ENCODE measurements around the gene KPNA2. TPM values are rescaled to one million over a fixed set of nuclear protein-coding genes. Genes with fewer than 3 reads are reported as not detected.
"Not testable (repeated sequence)": the region's sequence is repeated elsewhere in the genome, so short reads cannot be mapped to it uniquely, and the experiment has no call there.

KPNA2 gene
- total and polyA plus RNA-seq, 3 donors from 2014 or later: 143 to 481 (median 157) TPM

DNA sequence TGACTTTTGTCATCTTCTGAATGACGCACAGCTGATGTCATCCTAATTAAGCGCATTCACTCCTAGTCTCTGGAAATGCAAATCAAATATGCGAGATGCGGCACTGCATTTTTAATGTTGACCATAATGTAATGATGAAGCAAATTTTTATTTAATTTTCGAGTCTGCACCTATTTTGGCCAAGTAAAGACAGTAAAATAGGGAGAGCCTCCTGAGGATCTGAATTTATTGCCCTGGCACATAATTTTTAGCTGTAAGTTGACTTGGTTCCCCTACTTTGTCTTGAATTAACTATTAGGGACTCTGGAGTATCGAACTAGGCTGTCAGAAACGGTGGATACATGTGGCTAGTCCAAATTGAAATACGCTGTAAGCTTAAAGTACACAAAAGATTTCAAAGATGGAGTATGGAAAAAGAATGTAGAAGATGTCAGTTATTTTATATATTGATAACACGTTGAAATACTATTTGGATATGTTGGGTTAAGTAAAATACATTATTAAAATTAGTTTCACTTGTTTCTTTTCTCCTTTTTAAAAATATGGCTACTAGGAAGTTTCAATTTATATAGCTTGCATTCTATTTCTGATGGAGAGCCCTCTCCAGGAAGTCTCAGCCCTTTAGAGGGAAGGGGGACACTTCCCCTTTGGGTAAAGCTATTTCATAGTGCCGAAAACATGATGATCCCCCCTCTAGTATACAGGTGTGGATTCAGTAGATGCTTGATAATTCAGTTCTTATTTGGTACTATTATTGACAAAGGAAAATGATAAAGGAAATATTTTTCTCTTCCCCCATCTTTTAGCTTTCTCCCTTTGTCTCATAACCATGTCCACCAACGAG lies 991 bp downstream of the KPNA2 start:
- TF ChIP-seq, protein P1, sequence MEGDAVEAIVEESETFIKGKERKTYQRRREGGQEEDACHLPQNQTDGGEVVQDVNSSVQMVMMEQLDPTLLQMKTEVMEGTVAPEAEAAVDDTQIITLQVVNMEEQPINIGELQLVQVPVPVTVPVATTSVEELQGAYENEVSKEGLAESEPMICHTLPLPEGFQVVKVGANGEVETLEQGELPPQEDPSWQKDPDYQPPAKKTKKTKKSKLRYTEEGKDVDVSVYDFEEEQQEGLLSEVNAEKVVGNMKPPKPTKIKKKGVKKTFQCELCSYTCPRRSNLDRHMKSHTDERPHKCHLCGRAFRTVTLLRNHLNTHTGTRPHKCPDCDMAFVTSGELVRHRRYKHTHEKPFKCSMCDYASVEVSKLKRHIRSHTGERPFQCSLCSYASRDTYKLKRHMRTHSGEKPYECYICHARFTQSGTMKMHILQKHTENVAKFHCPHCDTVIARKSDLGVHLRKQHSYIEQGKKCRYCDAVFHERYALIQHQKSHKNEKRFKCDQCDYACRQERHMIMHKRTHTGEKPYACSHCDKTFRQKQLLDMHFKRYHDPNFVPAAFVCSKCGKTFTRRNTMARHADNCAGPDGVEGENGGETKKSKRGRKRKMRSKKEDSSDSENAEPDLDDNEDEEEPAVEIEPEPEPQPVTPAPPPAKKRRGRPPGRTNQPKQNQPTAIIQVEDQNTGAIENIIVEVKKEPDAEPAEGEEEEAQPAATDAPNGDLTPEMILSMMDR (IDR thresholded peaks at IDR 0.05): no peak
- Histone ChIP-seq H3K36me3 (ENCODE audit: low read depth, missing control alignments) (no peaks in the 10 kb centered on the region), H3K9me3 (no peaks in the 10 kb centered on the region), H3K4me1 (no peaks in the 10 kb centered on the region), H3K4me3 (peak overlapping the region; percentile 76 to 94), H3K27me3 (no peaks in the 10 kb centered on the region), H3K27ac (peak overlapping the region; percentile 84 to 87)
- intact Hi-C loops (cut with DNase I; ENCODE audit: low total_unique reads): no loop called here
- no peak for DNase-seq
- WGBS, 2 donors: 13 to 18% methylated on average over 11 of the region's 11 CpGs

DNA sequence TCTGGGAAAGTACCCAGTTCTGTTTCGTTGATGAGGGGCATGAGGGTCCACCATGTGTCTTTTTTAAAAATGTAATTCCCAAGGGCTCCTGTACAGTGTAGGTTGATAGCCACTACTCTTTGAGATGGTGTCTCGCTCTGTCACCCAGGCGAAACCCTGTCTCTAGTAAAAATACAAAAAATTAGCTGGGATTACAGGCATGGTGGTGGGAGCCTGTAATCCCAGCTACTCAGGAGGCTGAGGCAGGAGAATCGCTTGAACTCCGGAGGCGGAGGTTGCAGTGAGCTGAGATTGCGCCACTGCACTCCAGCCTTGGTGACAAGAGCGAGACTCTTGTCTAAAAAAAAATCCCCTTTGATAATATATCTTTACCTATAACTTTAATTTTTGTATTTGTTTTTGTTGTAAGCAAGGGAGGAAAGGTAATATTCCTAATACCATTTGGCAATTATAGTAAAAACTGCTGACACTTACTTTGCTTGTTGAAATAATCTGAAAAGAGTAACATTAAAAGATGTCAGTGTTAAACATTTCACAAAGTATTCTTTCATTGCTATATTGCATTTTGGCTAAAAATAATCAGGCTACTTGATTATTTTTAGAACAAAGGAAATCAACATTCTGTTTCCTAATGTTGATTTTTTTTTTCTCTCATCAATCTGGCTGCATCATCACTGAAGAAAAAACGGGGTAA lies 11.8 kb downstream of the KPNA2 start:
- no peak overlapping the region for H3K4me3 ChIP-seq
- 76% methylated on average over 9 of the region's 9 CpGs for WGBS, 2 donors
- H3K9me3 ChIP-seq: no peaks in the 10 kb centered on the region
- no peaks in the 10 kb centered on the region for H3K27me3 ChIP-seq
- peak overlapping the region; percentile 55 to 62 for H3K27ac ChIP-seq
- DNase-seq: no peak
- TF ChIP-seq, protein P1 (IDR thresholded peaks at IDR 0.05): no peak
- TF ChIP-seq POLR2A (IDR thresholded peaks at IDR 0.05): no peak
- intact Hi-C loops (cut with DNase I; ENCODE audit: low total_unique reads): no loop called here
- H3K36me3 ChIP-seq (ENCODE audit: low read depth, missing control alignments): no peaks in the 10 kb centered on the region
- H3K4me1 ChIP-seq: peaks cover 17% of the 10 kb centered on the region

DNA sequence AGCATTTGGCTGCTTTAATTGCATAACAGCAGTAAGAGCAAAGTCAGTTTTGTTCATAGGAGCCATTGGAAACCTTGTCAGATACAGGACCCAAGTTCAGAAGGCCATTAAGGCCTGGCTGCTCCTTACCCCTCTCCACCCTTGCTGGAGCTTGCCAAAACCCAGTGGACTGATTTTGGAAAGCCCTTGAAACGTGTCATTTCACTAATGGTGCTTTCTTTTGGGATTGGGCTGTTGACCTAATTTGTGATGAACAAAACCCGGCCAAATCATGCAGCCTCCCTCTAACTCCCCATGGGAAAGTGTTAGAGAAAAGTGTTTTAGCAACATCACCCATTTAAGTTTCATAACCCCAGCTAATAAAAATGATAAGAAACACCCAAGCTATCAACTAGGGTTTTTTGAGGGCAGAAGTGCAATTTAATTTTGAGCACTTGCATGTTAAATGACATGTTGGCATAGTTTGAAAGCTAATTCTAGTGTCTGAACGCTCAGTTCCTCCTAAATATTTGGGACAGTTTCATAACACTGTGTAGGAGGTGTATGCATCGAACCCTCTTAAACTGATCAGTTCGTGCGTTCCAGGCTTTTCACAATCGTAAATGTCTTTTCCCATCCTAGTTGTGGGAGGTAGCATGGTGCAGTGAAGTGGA lies 12.5 kb downstream of the KPNA2 start:
- peak overlapping the region; percentile 55 to 62 for H3K27ac ChIP-seq
- H3K4me1 ChIP-seq: peaks cover 17% of the 10 kb centered on the region
- intact Hi-C loops (cut with DNase I; ENCODE audit: low total_unique reads); H3K4me3 ChIP-seq; DNase-seq; H3K27me3 ChIP-seq; H3K9me3 ChIP-seq; H3K36me3 ChIP-seq (ENCODE audit: low read depth, missing control alignments): not testable (repeated sequence)
- WGBS, 2 donors: 25 to 37% methylated on average over 4 to 7 of the region's 7 CpGs

DNA sequence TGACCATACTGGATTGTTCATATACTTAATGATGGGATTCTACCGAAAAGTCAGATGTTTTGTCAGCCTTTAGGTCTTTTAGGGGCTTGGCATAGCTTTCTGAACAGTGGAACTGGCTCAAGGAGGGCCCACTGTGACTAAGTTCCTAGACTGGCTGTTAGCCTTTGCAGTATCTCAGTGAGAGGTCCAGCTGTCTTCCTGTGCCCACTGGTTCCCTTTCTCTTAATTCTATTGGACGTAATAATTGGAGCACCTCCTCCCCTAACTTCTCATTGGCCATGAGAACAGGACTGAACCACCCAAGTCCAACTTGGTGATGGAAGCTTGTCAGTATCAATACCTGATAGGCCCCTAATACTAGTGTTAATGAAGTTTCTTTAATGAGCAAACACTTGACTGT lies 13.5 kb downstream of the KPNA2 start:
- WGBS, 2 donors: 79 to 84% methylated on average over 2 of the region's 2 CpGs
- peak overlapping the region in 1 of 2 donors; percentile 45 for H3K27ac ChIP-seq
- H3K4me1 ChIP-seq: peaks cover 20% of the 10 kb centered on the region
- no peaks in the 10 kb centered on the region for H3K36me3 ChIP-seq (ENCODE audit: low read depth, missing control alignments)
- intact Hi-C loops (cut with DNase I; ENCODE audit: low total_unique reads): no loop called here
- TF ChIP-seq, protein P1 (IDR thresholded peaks at IDR 0.05): no peak
- no peak for TF ChIP-seq POLR2A (IDR thresholded peaks at IDR 0.05)
- DNase-seq: no peak
- H3K9me3 ChIP-seq: no peaks in the 10 kb centered on the region
- no peak overlapping the region for H3K4me3 ChIP-seq
- no peaks in the 10 kb centered on the region for H3K27me3 ChIP-seq

DNA sequence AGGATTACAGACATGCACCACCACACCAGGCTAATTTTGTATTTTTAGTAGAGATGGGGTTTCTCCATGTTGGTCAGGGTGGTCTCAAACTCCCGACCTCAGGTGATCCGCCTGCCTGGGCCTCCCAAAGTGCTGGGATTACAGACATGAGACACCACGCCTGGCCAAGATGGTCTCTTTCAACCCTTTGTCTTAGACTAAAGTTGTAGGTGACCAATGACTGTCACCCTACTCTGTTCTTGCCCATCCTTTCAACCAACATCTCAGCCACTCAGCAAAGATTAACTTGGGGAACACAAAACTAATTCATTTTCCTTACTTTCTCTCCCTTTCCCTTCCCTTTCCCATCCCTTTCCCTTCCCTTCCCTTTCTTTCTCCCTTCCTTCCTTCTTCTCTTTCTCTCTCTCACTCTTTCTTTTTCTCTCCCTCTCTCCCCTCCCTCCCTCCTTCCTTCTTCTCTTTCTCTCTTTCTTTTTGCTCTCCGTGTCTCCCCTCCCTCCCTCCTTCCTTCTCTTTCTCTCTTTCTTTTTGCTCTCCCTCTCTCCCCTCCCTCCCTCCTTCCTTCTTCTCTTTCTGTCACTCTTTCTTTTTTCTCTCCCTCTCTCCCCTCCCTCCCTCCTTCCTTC lies 14.4 kb downstream of the KPNA2 start:
- WGBS, 2 donors: 86 to 94% methylated on average over 4 of the region's 4 CpGs
- not testable (repeated sequence) for DNase-seq; H3K9me3 ChIP-seq; H3K4me3 ChIP-seq; H3K27me3 ChIP-seq; H3K27ac ChIP-seq; H3K36me3 ChIP-seq (ENCODE audit: low read depth, missing control alignments)
- H3K4me1 ChIP-seq: peaks cover 26% of the 10 kb centered on the region
- intact Hi-C loops (cut with DNase I; ENCODE audit: low total_unique reads): loop anchor here (10.0 kb wide), 1 partner anchor 55 kb away; no protein-coding TSS in a partner anchor

DNA sequence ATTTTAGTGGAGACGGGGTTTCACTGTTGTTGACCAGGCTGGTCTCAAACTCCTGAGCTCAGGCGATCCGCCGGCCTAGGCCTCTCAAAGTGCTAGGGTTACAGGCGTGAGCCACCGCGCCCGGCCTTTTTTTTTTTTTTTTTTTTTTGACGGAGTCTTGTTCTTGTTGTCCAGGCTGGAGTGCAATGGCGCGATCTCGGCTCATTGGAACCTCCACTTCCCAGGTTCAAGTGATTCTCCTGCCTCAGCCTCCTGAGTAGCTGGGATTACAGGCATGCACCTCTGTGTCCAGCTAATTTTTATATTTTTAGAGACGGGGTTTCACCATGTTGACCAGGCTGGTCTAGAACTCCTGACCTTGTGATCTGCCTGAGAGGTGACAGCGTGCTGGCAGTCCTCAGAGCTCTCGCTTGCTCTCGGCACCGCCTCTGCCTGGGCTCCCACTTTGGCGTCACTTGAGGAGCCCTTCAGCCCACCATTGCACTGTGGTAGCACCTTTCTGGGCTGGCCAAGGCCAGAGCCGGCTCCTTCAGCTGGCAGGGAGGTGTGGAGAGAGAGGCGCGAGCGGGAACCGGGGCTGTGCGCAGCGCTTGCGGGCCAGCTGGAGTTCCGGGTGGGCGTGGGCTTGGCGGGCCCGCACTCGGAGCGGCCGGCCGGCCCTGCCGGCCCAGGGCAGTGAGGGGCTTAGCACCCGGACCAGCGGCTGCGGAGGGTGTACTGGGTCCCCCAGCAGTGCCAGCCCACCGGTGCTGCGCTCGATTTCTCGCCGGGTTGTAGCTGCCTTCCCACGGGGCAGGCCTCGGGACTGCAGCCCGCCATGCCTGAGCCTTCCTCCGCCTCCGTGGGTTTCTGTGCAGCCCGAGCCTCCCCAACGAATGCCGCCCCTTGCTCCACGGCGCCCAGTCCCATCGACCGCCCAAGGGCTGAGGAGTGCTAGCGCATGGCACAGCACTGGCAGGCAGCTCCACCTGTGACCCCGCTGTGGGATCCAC lies 16.1 kb downstream of the KPNA2 start:
- intact Hi-C loops (cut with DNase I; ENCODE audit: low total_unique reads): loop anchor here (10.0 kb wide), 1 partner anchor 53 kb away; no protein-coding TSS in a partner anchor
- peak; percentile 21 for DNase-seq
- not testable (repeated sequence) for H3K36me3 ChIP-seq (ENCODE audit: low read depth, missing control alignments); H3K9me3 ChIP-seq; H3K27me3 ChIP-seq
- H3K27ac ChIP-seq: peak overlapping the region in 1 of 2 donors; percentile 19
- H3K4me1 ChIP-seq: peaks cover 23% of the 10 kb centered on the region
- peak overlapping the region; percentile 34 to 51 for H3K4me3 ChIP-seq
- 42 to 75% methylated on average over 20 to 42 of the region's 57 CpGs for WGBS, 2 donors

All from testis (tissue), 3 donors.